Measurements from ENCODE around the gene ABHD12. TPM values are rescaled to one million over a fixed set of nuclear protein-coding genes. Genes with fewer than 3 reads are reported as not detected.

ABHD12 gene
- total RNA-seq, 2 donors from 2014 or later: 48.5 to 49.8 TPM

- H3K9me3 ChIP-seq: no peaks in the 10 kb centered on the region
- H3K4me3 ChIP-seq: no peak overlapping the region
- peaks cover under 1 to 17% of the 10 kb centered on the region in 2 donors for H3K4me1 ChIP-seq (ENCODE audit: control insufficient read depth in 1 of 2, low read depth in 2 of 2)
- TF ChIP-seq CTCF (IDR thresholded peaks at IDR 0.05): no peak
- no peak overlapping the region for H3K27ac ChIP-seq
- no peak for ATAC-seq (ENCODE audit: insufficient number of reproducible peaks, low FRiP score, low read depth)
- no peak for DNase-seq (ENCODE audit: low spot score)
- peaks cover 60% of the 10 kb centered on the region for H3K36me3 ChIP-seq
- no peaks in the 10 kb centered on the region for H3K27me3 ChIP-seq (replicated peaks; ENCODE audit: insufficient read depth)
These were observed 100.6 kb downstream of the ABHD12 start for GRCh38 chr20:25289886-25290597.

GRCh38 chr20:25288291-25289181, 102.1 kb downstream of the ABHD12 start:
- H3K36me3 ChIP-seq: peaks cover 72% of the 10 kb centered on the region
- no peak for ATAC-seq (ENCODE audit: insufficient number of reproducible peaks, low FRiP score, low read depth)
- H3K27ac ChIP-seq: no peak overlapping the region
- peaks cover 0 to 4% of the 10 kb centered on the region in 2 donors for H3K4me1 ChIP-seq (ENCODE audit: control insufficient read depth in 1 of 2, low read depth in 2 of 2)
- no peak for DNase-seq (ENCODE audit: low spot score)
- no peak for TF ChIP-seq CTCF (IDR thresholded peaks at IDR 0.05)
- no peaks in the 10 kb centered on the region for H3K27me3 ChIP-seq (replicated peaks; ENCODE audit: insufficient read depth)
- H3K9me3 ChIP-seq: no peaks in the 10 kb centered on the region
- H3K4me3 ChIP-seq: no peak overlapping the region

- DNase-seq (ENCODE audit: low spot score) (no peak), ATAC-seq (ENCODE audit: insufficient number of reproducible peaks, low FRiP score, low read depth) (no peak)
- Histone ChIP-seq H3K27me3 (replicated peaks; ENCODE audit: insufficient read depth) (no peaks in the 10 kb centered on the region), H3K9me3 (no peaks in the 10 kb centered on the region), H3K4me1 (ENCODE audit: control insufficient read depth in 1 of 2, low read depth in 2 of 2) (no peaks in the 10 kb centered on the region), H3K4me3 (no peak overlapping the region), H3K27ac (no peak overlapping the region), H3K36me3 (peaks cover 79% of the 10 kb centered on the region)
- TF ChIP-seq CTCF (IDR thresholded peaks at IDR 0.05): no peak
These were observed 102.9 kb downstream of the ABHD12 start for GRCh38 chr20:25287631-25288290.

GRCh38 chr20:25286917-25287316, 103.7 kb downstream of the ABHD12 start:
- no peaks in the 10 kb centered on the region for H3K27me3 ChIP-seq (replicated peaks; ENCODE audit: insufficient read depth)
- no peak for ATAC-seq (ENCODE audit: insufficient number of reproducible peaks, low FRiP score, low read depth)
- H3K9me3 ChIP-seq: no peaks in the 10 kb centered on the region
- no peak overlapping the region for H3K27ac ChIP-seq
- H3K4me3 ChIP-seq: no peak overlapping the region
- H3K36me3 ChIP-seq: peaks cover 83% of the 10 kb centered on the region
- H3K4me1 ChIP-seq (ENCODE audit: control insufficient read depth in 1 of 2, low read depth in 2 of 2): no peaks in the 10 kb centered on the region
- TF ChIP-seq CTCF (IDR thresholded peaks at IDR 0.05): no peak
- DNase-seq (ENCODE audit: low spot score): no peak

All from thoracic aorta (tissue), 2 donors.